GM21528 (cell line): Measurements from ENCODE around the gene TOM1L2.
"Not testable (repeated sequence)": the region's sequence is repeated elsewhere in the genome, so short reads cannot be mapped to it uniquely, and the experiment has no call there.

ENCODE experiments used
- ATAC-seq: cut with Tn5 transposase; IDR thresholded peaks from one replicate; pipeline ENCODE4 v1.9.1; 2021; ENCODE audit warnings: mild to moderate bottlenecking, moderate library complexity; ENCODE audit not compliant: unreplicated experiment, low FRiP score

Gene TOM1L2

DNA sequence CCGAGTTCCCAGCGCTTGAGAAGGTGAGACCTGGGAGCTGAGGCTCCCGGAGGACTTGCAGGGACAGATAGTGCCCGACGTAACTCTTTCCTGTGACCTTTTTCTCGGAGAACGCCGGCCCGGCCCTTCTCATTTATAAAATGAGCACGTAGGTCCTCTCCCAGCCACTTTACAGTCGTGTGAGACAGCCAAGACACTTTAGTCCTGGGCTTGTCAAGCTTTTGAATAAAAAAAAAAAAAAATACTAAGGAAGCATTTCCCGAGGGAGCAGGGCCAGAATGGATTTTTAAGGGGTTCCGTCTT is 703 bp upstream of the TOM1L2 start:
- no peak for ATAC-seq

GRCh38 chr17:17971431-17972125 is 622 bp downstream of the TOM1L2 start:
- no peak for ATAC-seq

GRCh38 chr17:17970699-17971430 is 1.3 kb downstream of the TOM1L2 start:
- no peak for ATAC-seq

DNA sequence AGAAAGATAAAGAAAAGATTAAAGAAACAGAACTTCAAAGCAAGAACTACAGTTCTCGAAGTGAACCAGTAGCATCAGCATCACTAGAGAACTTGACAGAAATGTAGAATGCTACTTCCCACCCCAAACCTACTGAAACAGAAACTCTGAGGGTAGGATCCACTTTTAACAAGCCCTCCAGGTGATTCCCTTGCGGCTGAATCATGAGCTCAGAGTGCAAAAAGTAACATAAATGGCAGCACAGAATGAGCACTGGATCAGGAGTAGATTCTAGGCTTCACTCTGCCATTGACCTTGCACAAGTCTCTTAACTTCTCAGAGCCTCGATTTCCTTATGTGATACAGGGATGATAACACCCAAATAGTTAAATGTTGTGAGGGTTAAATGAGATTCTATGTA is 5.8 kb downstream of the TOM1L2 start:
- no peak for ATAC-seq

DNA sequence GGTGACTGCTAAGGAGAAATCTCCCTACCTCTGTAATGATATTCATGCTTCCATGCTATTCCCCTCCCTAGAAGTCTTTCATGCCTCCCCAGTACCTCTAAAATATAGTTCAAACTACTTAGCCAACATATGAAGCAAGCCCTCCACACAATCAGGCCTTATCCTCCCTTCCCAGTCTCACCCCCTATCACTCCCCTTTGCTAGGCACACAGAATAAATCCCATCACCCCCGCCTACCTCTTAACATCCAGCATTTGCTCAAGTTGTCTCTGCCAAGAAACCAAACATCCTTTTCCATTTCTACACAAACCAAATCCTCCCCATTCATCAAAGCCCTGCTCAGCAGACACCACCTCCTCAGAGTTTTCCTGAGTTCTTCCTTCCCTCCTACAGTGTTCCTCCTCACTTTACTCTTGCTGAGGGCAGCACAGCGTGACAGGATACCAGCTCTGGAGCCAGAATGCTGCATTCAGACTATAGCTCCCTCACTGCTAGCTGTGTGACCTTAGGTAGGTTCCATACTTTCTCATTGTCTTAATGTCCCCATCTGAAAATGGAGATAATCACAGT is 7.0 kb downstream of the TOM1L2 start:
- ATAC-seq = no peak

DNA sequence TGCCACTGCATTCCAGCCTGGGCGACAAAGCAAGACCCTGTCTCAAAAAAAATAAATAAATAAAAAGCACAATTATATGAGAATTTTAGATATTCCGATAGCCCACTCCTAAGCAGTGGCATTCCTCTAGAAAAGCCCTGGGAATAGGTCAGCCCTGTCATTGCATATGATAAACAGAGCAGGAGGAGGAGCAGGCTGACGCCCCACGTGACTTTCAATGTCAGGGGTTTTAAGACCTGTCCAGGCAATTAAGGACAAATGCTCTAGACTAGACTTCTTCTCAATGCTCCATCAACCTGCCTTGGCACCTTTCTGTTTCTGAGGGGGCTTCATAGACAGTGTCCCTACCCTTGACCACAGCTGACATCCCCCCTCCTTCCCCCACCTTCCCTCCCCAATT is 7.5 kb downstream of the TOM1L2 start:
- ATAC-seq = no peak

DNA sequence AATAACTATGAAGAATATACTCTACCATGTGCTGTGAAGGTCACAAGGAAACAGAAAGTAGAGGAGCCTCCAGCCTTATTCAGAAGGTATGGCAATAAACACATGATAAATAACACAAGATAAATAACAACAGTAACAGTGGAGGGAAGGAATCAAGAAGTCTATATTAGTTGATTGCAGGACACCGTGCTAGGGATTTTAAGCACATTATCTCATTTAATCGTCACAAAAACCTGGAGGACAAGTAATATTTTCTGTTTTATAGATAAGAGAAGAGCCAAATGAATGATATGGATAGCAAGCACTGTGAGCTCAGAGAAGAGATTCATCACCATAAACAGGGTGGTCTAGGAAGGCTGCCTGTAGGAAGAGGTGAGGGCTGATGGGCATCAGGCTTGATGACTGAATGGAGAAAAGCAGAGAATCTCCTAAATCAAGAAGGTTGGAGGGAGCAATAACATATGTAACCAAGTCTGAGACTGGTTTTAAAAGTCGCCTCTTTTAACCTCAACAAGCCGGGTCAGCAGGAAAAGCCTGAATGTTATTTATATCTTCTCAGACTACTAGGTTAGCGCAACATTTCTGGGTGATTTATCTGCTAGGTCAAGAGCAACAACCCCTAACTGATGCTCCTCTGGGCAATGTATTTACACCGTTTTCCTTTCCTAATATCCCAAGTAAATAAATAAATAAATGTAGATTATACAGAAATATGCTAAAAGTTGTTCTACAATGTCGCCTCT is 8.3 kb downstream of the TOM1L2 start:
- ATAC-seq = no peak

- no peak for ATAC-seq
These were observed 9.1 kb downstream of the TOM1L2 start for GRCh38 chr17:17963066-17963465.

DNA sequence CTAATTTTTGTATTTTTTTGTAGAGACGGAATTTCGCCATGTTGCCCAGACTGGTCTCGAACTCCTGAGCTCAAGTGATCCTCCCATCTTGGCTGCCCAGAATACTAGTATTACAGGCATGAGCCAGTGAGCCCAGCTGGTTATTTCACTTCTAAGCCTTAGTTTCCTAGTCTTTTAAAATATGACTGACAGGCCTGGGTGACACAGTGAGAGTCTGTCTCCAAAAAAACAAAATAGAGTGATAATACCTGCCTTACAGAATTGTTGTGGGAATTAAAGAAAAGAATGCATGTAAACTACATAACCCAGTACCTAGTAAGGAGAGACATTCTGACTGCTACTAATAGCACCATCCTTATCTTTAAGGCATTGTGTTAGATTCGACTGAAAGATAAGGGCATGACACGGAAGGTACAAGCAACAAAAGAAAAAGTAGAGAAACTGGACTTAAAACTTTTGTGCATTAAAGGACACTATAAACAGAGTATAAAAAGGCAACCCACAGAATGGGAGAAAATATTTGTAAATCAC is 11.6 kb downstream of the TOM1L2 start:
- ATAC-seq = no peak

GRCh38 chr17:17959520-17960361 is 12.5 kb downstream of the TOM1L2 start:
- ATAC-seq = peak; percentile 55

DNA sequence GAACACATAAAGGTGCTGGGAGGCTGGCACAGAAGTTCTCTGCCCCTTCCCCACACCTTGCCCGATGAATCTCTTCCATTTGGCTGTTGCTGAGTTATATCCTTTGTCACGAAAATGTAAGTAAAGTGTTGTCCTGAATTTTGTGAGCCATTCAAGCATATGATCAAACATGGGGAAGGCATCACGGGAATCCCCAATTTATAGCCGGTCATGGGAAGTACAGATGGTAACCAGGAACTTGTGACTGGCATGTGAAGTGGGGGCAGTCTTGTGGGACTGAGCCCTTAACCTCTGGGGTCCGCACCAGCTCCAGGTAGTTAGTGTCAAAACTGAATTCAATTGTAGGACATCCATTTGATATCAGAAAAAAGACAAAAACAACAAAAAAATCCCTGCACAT is 13.2 kb downstream of the TOM1L2 start:
- ATAC-seq = no peak

DNA sequence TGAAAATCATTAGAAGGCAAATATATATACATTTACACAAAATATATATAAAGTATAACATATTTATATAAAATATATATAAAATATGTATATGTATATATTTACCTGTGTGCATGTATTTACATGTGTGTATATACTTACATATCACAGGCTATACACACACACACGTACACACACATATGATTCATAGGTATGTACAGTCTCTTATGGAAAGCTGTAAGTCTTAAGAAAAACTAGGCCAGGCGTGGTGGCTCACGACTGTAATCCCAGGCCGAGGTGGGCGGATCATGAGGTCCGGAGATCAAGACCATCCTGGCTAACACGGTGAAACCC is 14.7 kb downstream of the TOM1L2 start:
- ATAC-seq = no peak

- ATAC-seq = not testable (repeated sequence)
These were observed 16.3 kb downstream of the TOM1L2 start for GRCh38 chr17:17955790-17956341.

DNA sequence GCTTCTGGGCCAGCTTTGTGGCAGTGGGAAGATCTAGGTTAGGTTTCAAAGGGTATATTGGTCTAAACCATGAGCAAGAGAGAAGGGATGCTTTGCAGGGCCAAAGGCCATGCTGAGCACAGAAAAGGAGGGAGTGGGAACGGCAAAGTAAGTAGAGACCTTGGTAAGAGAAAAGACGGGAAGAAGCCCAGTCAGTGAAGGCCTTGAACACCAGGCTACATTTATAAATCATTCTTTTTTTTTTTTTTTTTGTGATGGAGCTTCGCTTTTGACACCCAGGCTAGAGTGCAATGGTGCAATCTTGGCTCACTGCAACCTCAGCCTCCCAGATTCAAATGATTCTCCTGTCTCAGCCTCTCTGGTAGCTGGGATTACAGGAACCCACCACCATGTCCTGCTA is 18.1 kb downstream of the TOM1L2 start:
- no peak for ATAC-seq

- ATAC-seq = no peak
These were observed 19.5 kb downstream of the TOM1L2 start for GRCh38 chr17:17952691-17953090.

DNA sequence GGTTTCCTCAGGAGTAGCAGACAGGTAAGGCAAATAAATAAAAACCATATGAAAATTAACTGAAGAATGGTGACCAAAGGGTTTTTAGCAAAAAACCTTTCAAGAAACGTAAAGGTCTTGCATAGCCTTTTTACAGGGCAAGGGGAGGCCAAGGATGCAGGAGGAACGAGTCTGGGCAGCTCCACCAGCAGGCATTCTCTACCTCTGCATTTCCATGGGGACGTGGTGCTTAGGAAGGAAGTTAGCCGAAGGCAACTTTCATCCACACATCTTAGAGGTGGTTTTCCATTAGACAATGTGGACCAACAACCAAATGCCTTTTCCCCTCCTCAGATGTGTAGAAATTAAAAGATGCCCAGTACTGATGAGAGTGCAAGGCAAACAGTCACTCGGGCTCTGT is 20.7 kb downstream of the TOM1L2 start:
- ATAC-seq = no peak

GRCh38 chr17:17950806-17951205 is 21.4 kb downstream of the TOM1L2 start:
- no peak for ATAC-seq

- no peak for ATAC-seq
These were observed 21.9 kb downstream of the TOM1L2 start for GRCh38 chr17:17950347-17950746.

DNA sequence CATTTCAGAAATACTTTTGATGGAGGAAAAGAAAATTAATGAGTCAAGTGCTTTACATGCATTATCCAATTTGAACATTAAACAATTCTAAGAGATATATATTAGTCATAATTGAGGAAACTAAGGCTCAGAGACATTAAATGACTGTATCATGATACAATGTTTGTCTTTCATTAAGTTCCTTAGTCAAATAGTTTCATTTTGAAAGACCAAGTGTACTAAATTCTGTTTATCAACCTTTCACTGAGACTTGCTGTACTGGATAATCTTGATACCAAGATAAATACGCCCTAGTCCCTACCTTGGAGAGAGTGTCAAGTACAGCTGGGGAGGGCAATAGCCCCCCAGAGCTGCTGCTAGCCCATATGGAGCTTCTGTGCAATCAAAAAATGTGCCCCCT is 24.2 kb downstream of the TOM1L2 start:
- no peak for ATAC-seq

DNA sequence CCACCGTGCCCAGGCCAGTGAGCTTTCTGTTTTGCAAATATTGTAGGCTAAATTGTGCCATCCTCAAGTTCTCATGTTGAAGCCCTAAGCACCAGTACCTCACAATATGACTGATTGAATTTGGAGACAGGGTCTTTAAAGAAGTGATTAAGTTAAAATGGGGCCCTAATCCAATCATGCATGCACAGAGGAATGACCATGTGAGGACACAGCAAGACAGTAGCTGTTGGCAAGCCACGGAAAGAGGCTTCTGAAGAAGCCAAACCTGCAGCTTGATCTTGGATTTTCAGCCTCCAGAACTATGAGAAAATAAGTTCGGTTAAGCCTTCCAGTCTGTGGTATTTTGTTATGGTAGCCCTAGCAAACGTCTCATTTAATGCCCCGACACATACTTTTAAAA is 24.9 kb downstream of the TOM1L2 start:
- no peak for ATAC-seq
